VCaP (cell line): ENCODE data around the gene MYEOV.
A peak's percentile ranks its signal among the peaks of the same experiment; 100 is the strongest.

Source experiments
- H3K27ac ChIP-seq: fragments of 450-650 bp; 2 replicates; pipeline ENCODE4 v1.5.1; 2017
- CTCF ChIP-seq: fragments of 450-650 bp; conservative IDR thresholded peaks from 2 replicates; pipeline ENCODE4 v1.5.1; 2017; ENCODE audit warnings: mild to moderate bottlenecking, moderate library complexity

Gene MYEOV

GRCh38 chr11:69288883-69289242 is 5.1 kb upstream of the MYEOV start:
- no peak for TF ChIP-seq CTCF
- H3K27ac ChIP-seq = no peak overlapping the region

- H3K27ac ChIP-seq = no peak overlapping the region
- no peak for TF ChIP-seq CTCF
Measured at GRCh38 chr11:69290806-69291205, 3.1 kb upstream of the MYEOV start.

GRCh38 chr11:69291459-69292110 is 2.4 kb upstream of the MYEOV start:
- TF ChIP-seq CTCF = no peak
- no peak overlapping the region for H3K27ac ChIP-seq

DNA sequence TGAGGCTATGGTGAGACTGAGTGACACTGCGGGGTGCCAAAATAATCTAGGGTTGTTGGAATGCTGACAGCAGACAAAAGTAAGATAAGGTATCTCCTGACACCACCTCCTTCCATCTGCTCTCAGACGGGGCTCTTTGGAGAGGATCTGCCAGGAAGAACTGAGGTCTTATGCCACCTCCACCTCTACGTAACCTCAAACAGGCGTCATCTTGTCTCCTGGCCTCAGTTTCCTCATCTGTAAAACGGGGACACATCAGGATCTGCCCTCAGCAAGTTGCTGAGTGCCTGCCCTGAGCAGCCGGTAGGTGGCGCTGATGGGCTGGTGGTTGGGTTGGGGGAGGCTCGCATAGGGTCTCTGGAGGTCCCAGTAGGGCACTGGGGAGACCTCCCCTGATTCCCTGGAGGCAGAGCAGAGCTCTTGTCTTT is 1.7 kb upstream of the MYEOV start:
- no peak overlapping the region for H3K27ac ChIP-seq
- peak; percentile 41; the same call in 1 of the 2 replicates for TF ChIP-seq CTCF

DNA sequence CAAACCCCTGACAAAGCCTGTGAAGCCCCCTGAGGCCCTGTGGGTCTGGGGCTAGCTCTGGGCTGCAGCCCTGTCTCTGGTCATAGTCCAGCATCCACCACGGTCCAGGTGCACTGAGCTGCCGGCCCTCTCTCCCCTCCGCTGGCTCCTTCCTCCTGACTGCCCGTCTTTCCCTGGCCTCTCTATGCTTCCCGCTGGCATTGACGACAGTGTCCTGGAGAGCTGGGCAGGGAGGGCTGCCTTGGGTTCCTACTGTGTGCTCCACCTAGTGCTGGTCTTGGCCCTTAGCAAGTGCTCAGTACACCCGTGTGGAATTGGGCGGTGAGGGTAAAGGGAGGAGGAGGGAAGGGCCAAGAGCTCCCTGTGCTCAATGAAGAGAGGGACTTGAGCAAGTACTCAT is 868 bp upstream of the MYEOV start:
- no peak overlapping the region for H3K27ac ChIP-seq

GRCh38 chr11:69294571-69295078 is 670 bp downstream of the MYEOV start:
- TF ChIP-seq CTCF = no peak
- peak overlapping the region; percentile 89; the same call in 1 of the 2 replicates for H3K27ac ChIP-seq

More for the DNA sequence above, 868 bp upstream of the MYEOV start:
- TF ChIP-seq CTCF = no peak

GRCh38 chr11:69295079-69295994 is 1.4 kb downstream of the MYEOV start:
- TF ChIP-seq CTCF = no peak
- H3K27ac ChIP-seq = peak overlapping the region; percentile 89; the same call in 1 of the 2 replicates
